HepG2 (cell line): ENCODE data around the gene CREG2. TPM values are rescaled to one million over a fixed set of nuclear protein-coding genes. Genes with fewer than 3 reads are reported as not detected.

ENCODE experiments used
- BRCA1 ChIP-seq: sonication (generic); formaldehyde crosslinking; IDR thresholded peaks from 2 replicates; pipeline ENCODE4 v1.4.0; 2020; ENCODE audit warnings: missing genetic modification reagents
- ZMYM4 ChIP-seq: sonication (generic); formaldehyde crosslinking; IDR thresholded peaks from 2 replicates; pipeline ENCODE4 v1.8.1; 2023; ENCODE audit warnings: mild to moderate bottlenecking, missing genetic modification reagents
- ZNF121 ChIP-seq: sonication (generic); formaldehyde crosslinking; IDR thresholded peaks from 2 replicates; pipeline ENCODE4 v1.5.0; 2020; ENCODE audit warnings: mild to moderate bottlenecking, missing genetic modification reagents
- ZNF614 ChIP-seq: IDR thresholded peaks from 2 replicates; pipeline ENCODE4 v1.6.1; 2018; ENCODE audit warnings: missing biosample characterization, missing genetic modification reagents, inconsistent platforms, borderline replicate concordance
- ZNF672 ChIP-seq: sonication (generic); formaldehyde crosslinking; IDR thresholded peaks from 2 replicates; pipeline ENCODE4 v1.8.1; 2022; ENCODE audit warnings: missing genetic modification reagents
- ZNF781 ChIP-seq: sonication (generic); formaldehyde crosslinking; IDR thresholded peaks from 2 replicates; pipeline ENCODE4 v1.5.1; 2020; ENCODE audit warnings: borderline replicate concordance, mild to moderate bottlenecking, missing genetic modification reagents; ENCODE audit errors: not compliant biosample characterization
- polyA plus RNA-seq, 8 experiments: library from polyadenylated mRNA; depleted of rRNA in 3 of 8; stranded (reverse) in 7 of 8; unstranded in 1 of 8; fragments of >200 nt; fragmentation: Illumina TruSeq in 4 of 8; extraction: Trizol in 4 of 8; gene quantifications; 2 replicates each; pipeline versions ENCODE4 v1.2.1 to v1.2.3, GENCODE V29; 2011 to 2016; ENCODE audit warnings: low read depth in 4 of 8, missing spikeins in 1 of 8, mixed read lengths in 1 of 8; ENCODE audit not compliant: insufficient read depth in 1 of 8
- total RNA-seq, 5 experiments: library from RNA; depleted of rRNA; stranded (reverse); fragments of >200 nt; fragmentation: Illumina TruSeq; extraction: Trizol; gene quantifications; 2 replicates each; pipeline ENCODE4 v1.2.3, GENCODE V29; 2016; ENCODE audit warnings: low read depth in 1 of 5
- TF ChIP-seq, protein P1 (sequence below): IDR thresholded peaks from 2 replicates; pipeline ENCODE4 v1.6.1; 2012; ENCODE audit warnings: low read depth, low read length, improper control_type of control experiment
- TF ChIP-seq, protein P2 (sequence below): IDR thresholded peaks from 2 replicates; pipeline ENCODE4 v1.6.1; 2016; ENCODE audit warnings: low read depth
- TF ChIP-seq, protein P3 (sequence below): sonication (generic); formaldehyde crosslinking; IDR thresholded peaks from 2 replicates; pipeline ENCODE4 v1.5.1; 2020; ENCODE audit warnings: mild to moderate bottlenecking, missing genetic modification reagents
- TF ChIP-seq, protein P4 (sequence below): sonication (generic); formaldehyde crosslinking; conservative IDR thresholded peaks from 2 replicates; pipeline ENCODE4 v1.4.0; 2020; ENCODE audit warnings: mild to moderate bottlenecking, missing genetic modification reagents, moderate library complexity
- TF ChIP-seq, protein P5 (sequence below): sonication (generic); formaldehyde crosslinking; IDR thresholded peaks from 2 replicates; pipeline ENCODE4 v1.8.1; 2023; ENCODE audit warnings: mild to moderate bottlenecking, missing genetic modification reagents
- TF ChIP-seq, protein P6 (sequence below): IDR thresholded peaks from 2 replicates; pipeline ENCODE4 v1.6.1; 2016; ENCODE audit warnings: missing genetic modification reagents, missing compliant biosample characterization
- TF ChIP-seq, protein P7 (sequence below): sonication (generic); formaldehyde crosslinking; IDR thresholded peaks from 2 replicates; pipeline ENCODE4 v1.4.0; 2020; ENCODE audit warnings: missing genetic modification reagents

CREG2 gene
- total and polyA plus RNA-seq, 2 of the 13 experiments (the other 11 are each of a cell fraction or from before 2014, with no cell fraction given) = 0.18 to 0.26 TPM

DNA sequence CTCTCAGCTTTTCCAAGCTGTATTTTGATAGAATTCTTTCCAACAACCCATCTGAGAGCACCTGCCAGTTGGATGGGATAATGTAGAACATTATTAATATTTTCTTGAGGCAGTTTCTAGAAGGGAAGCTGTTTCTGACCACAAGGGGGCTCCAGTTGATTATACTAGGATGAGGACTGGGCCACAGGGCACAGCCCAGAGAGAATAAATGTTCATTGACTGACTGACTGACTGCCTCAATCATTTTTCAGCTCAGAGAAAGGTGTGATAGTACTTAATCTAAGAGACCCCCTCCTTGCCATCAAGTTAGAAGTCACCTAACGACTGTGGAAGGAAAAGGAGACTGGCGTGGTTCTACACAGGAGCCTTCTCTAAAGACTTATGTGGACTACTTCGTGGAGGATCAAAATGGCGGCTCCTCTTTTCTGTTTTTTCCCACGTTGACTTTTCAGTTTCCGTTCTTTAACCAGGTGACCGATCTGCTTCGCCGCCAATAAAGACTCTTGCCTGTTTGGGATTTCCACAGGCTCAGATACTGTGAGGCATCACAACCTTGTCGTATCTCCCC is 31.9 kb upstream of the CREG2 start (continued):
- TF ChIP-seq, protein P1, sequence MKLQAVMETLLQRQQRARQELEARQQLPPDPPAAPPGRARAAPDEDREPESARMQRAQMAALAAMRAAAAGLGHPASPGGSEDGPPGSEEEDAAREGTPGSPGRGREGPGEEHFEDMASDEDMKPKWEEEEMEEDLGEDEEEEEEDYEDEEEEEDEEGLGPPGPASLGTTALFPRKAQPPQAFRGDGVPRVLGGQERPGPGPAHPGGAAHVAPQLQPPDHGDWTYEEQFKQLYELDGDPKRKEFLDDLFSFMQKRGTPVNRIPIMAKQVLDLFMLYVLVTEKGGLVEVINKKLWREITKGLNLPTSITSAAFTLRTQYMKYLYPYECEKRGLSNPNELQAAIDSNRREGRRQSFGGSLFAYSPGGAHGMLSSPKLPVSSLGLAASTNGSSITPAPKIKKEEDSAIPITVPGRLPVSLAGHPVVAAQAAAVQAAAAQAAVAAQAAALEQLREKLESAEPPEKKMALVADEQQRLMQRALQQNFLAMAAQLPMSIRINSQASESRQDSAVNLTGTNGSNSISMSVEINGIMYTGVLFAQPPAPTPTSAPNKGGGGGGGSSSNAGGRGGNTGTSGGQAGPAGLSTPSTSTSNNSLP = no peak
- TF ChIP-seq BRCA1 (CRISPR knock-in tag) (no peak), ZMYM4 (CRISPR knock-in tag) (0 out of 2 replicates have a peak, but pooled peaks have one; percentile 32), ZNF672 (CRISPR knock-in tag) (no peak), ZNF121 (CRISPR knock-in tag) (0 out of 2 replicates have a peak, but pooled peaks have one; percentile 29), ZNF781 (CRISPR knock-in tag) (no peak), ZNF614 (CRISPR knock-in tag) (0 out of 2 replicates have a peak, but pooled peaks have one; percentile 40)
- TF ChIP-seq, protein P2, sequence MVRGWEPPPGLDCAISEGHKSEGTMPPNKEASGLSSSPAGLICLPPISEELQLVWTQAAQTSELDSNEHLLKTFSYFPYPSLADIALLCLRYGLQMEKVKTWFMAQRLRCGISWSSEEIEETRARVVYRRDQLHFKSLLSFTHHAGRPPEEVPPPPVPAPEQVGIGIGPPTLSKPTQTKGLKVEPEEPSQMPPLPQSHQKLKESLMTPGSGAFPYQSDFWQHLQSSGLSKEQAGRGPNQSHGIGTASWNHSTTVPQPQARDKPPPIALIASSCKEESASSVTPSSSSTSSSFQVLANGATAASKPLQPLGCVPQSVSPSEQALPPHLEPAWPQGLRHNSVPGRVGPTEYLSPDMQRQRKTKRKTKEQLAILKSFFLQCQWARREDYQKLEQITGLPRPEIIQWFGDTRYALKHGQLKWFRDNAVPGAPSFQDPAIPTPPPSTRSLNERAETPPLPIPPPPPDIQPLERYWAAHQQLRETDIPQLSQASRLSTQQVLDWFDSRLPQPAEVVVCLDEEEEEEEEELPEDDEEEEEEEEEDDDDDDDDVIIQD (CRISPR knock-in tag) = peak; percentile 48; the same call in 1 of the 2 replicates
- TF ChIP-seq, protein P3, sequence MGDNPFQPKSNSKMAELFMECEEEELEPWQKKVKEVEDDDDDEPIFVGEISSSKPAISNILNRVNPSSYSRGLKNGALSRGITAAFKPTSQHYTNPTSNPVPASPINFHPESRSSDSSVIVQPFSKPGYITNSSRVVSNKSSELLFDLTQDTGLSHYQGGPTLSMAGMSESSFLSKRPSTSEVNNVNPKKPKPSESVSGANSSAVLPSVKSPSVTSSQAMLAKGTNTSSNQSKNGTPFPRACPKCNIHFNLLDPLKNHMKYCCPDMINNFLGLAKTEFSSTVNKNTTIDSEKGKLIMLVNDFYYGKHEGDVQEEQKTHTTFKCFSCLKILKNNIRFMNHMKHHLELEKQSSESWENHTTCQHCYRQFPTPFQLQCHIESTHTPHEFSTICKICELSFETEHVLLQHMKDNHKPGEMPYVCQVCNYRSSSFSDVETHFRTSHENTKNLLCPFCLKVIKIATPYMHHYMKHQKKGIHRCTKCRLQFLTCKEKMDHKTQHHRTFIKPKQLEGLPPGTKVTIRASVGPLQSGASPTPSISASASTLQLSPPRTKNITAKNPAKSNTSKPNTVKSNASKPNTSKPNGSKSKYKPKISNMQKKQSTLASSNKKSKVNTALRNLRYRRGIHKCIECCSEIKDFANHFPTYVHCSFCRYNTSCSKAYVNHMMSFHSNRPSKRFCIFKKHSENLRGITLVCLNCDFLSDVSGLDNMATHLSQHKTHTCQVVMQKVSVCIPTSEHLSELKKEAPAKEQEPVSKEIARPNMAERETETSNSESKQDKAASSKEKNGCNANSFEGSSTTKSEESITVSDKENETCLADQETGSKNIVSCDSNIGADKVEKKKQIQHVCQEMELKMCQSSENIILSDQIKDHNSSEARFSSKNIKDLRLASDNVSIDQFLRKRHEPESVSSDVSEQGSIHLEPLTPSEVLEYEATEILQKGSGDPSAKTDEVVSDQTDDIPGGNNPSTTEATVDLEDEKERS (CRISPR knock-in tag) = 0 out of 2 replicates have a peak, but pooled peaks have one; percentile 66
- TF ChIP-seq, protein P4, sequence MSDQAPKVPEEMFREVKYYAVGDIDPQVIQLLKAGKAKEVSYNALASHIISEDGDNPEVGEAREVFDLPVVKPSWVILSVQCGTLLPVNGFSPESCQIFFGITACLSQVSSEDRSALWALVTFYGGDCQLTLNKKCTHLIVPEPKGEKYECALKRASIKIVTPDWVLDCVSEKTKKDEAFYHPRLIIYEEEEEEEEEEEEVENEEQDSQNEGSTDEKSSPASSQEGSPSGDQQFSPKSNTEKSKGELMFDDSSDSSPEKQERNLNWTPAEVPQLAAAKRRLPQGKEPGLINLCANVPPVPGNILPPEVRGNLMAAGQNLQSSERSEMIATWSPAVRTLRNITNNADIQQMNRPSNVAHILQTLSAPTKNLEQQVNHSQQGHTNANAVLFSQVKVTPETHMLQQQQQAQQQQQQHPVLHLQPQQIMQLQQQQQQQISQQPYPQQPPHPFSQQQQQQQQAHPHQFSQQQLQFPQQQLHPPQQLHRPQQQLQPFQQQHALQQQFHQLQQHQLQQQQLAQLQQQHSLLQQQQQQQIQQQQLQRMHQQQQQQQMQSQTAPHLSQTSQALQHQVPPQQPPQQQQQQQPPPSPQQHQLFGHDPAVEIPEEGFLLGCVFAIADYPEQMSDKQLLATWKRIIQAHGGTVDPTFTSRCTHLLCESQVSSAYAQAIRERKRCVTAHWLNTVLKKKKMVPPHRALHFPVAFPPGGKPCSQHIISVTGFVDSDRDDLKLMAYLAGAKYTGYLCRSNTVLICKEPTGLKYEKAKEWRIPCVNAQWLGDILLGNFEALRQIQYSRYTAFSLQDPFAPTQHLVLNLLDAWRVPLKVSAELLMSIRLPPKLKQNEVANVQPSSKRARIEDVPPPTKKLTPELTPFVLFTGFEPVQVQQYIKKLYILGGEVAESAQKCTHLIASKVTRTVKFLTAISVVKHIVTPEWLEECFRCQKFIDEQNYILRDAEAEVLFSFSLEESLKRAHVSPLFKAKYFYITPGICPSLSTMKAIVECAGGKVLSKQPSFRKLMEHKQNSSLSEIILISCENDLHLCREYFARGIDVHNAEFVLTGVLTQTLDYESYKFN (CRISPR knock-in tag) = 0 out of 2 replicates have a peak, but pooled peaks have one; percentile 23
- TF ChIP-seq, protein P5, sequence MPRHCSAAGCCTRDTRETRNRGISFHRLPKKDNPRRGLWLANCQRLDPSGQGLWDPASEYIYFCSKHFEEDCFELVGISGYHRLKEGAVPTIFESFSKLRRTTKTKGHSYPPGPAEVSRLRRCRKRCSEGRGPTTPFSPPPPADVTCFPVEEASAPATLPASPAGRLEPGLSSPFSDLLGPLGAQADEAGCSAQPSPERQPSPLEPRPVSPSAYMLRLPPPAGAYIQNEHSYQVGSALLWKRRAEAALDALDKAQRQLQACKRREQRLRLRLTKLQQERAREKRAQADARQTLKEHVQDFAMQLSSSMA = no peak
- TF ChIP-seq, protein P6, sequence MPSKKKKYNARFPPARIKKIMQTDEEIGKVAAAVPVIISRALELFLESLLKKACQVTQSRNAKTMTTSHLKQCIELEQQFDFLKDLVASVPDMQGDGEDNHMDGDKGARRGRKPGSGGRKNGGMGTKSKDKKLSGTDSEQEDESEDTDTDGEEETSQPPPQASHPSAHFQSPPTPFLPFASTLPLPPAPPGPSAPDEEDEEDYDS (CRISPR knock-in tag) = 0 out of 2 replicates have a peak, but pooled peaks have one; percentile 10
- TF ChIP-seq, protein P7, sequence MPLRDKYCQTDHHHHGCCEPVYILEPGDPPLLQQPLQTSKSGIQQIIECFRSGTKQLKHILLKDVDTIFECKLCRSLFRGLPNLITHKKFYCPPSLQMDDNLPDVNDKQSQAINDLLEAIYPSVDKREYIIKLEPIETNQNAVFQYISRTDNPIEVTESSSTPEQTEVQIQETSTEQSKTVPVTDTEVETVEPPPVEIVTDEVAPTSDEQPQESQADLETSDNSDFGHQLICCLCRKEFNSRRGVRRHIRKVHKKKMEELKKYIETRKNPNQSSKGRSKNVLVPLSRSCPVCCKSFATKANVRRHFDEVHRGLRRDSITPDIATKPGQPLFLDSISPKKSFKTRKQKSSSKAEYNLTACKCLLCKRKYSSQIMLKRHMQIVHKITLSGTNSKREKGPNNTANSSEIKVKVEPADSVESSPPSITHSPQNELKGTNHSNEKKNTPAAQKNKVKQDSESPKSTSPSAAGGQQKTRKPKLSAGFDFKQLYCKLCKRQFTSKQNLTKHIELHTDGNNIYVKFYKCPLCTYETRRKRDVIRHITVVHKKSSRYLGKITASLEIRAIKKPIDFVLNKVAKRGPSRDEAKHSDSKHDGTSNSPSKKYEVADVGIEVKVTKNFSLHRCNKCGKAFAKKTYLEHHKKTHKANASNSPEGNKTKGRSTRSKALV (CRISPR knock-in tag) = no peak
